BJ (cell line): ENCODE data around the gene SMC1B. TPM values are rescaled to one million over a fixed set of nuclear protein-coding genes. Genes with fewer than 3 reads are reported as not detected.

Experiments
- CTCF ChIA-PET: fragments of 350-600 bp; formaldehyde crosslinking; extraction: SDS; loops from one replicate; lab custom pipeline; 2021; ENCODE audit warnings: antibody characterized with exemption, inconsistent platforms; lab: Yijun Ruan, JAX
- POLR2A ChIA-PET: fragments of 300-600 bp; sonication (Branson Sonifier 250); formaldehyde crosslinking; extraction: SDS; loops from one replicate; lab custom pipeline; 2021; ENCODE audit warnings: antibody characterized with exemption; lab: Charles Lee
- DNase-seq: peaks from one replicate; pipeline ENCODE4 v3.0.0-alpha.2; 2011; ENCODE audit warnings: low read depth
- H3K27me3 ChIP-seq: 2 replicates; pipeline ENCODE4 v1.6.0; 2011; ENCODE audit warnings: low read length; ENCODE audit not compliant: control insufficient read depth, insufficient read depth
- H3K36me3 ChIP-seq: 2 replicates; pipeline ENCODE4 v1.5.1; 2011; ENCODE audit warnings: low read length; ENCODE audit not compliant: control insufficient read depth, insufficient read depth
- H3K4me3 ChIP-seq: 2 replicates; pipeline ENCODE4 v1.5.1; 2011; ENCODE audit warnings: low read depth, mild to moderate bottlenecking, control low read depth, low read length
- CTCF ChIP-seq: IDR thresholded peaks from 2 replicates; pipeline ENCODE4 v1.5.1; 2011; ENCODE audit warnings: low read depth, mild to moderate bottlenecking, control low read depth, inconsistent platforms, low read length, moderate library complexity; ENCODE audit not compliant: insufficient read depth
- polyA plus RNA-seq: library from polyadenylated mRNA; depleted of rRNA; stranded (reverse); fragments of >200 nt; gene quantifications from 2 replicates; pipeline ENCODE4 v1.2.3, GENCODE V29; 2011

The SMC1B gene
- polyA plus RNA-seq, 1 experiment: not detected

- POLR2A ChIA-PET: interaction anchor here (0.6 to 1.2 kb wide), 2 partner anchors 17 to 19 kb away, joined by 3 to 4 read pairs; no protein-coding TSS in a partner anchor
- Histone ChIP-seq H3K27me3 (no peaks in the 10 kb centered on the region), H3K36me3 (no peaks in the 10 kb centered on the region), H3K4me3 (no peak overlapping the region)
- TF ChIP-seq CTCF: no peak
- no peak for DNase-seq
- CTCF ChIA-PET: interaction anchor here (0.8 to 5.0 kb wide), 6 partner anchors 9 to 98 kb away, joined by 3 to 27 read pairs (median 9); no protein-coding TSS in a partner anchor
Measured at GRCh38 chr22:45453764-45454163, 40.4 kb upstream of the SMC1B start.

- POLR2A ChIA-PET: interaction anchor here (0.6 to 1.2 kb wide), 2 partner anchors 18 to 51 kb away, joined by 3 to 4 read pairs; no protein-coding TSS in a partner anchor
- peak; percentile 67 for DNase-seq
- CTCF ChIA-PET: interaction anchor here (1.0 to 5.0 kb wide), 6 partner anchors 11 to 101 kb away, joined by 3 to 27 read pairs (median 9); no protein-coding TSS in a partner anchor
- Histone ChIP-seq H3K4me3 (no peak overlapping the region), H3K27me3 (no peaks in the 10 kb centered on the region), H3K36me3 (no peaks in the 10 kb centered on the region)
- TF ChIP-seq CTCF: no peak
Measured at GRCh38 chr22:45452565-45453379, 39.4 kb upstream of the SMC1B start.

- TF ChIP-seq CTCF: no peak
- no peak for DNase-seq
- ChIA-PET POLR2A (no interaction called here), CTCF (interaction anchor here (0.8 to 5.0 kb wide), 5 partner anchors 17 to 102 kb away, joined by 3 to 27 read pairs (median 3); no protein-coding TSS in a partner anchor)
- Histone ChIP-seq H3K36me3 (no peaks in the 10 kb centered on the region), H3K27me3 (no peaks in the 10 kb centered on the region), H3K4me3 (no peak overlapping the region)
Measured at GRCh38 chr22:45451972-45452371, 38.6 kb upstream of the SMC1B start.

- peak; percentile 99 for DNase-seq
- CTCF ChIA-PET: interaction anchor here (0.8 to 5.0 kb wide), 4 partner anchors 10 to 101 kb away, joined by 3 to 27 read pairs (median 4); no protein-coding TSS in a partner anchor
- Histone ChIP-seq H3K27me3 (no peaks in the 10 kb centered on the region), H3K4me3 (no peak overlapping the region), H3K36me3 (no peaks in the 10 kb centered on the region)
- TF ChIP-seq CTCF: no peak
- POLR2A ChIA-PET: no interaction called here
Measured at GRCh38 chr22:45450921-45451651, 37.7 kb upstream of the SMC1B start.
